Stromal cell of bone marrow (primary cell): ENCODE data around the gene S100A1.
"Not testable (repeated sequence)": the region's sequence is repeated elsewhere in the genome, so short reads cannot be mapped to it uniquely, and the experiment has no call there.

Source experiments
- DNase-seq: peaks from one replicate; pipeline ENCODE4 v3.0.0-alpha.2; 2012; ENCODE audit warnings: low read depth

Gene S100A1

DNA sequence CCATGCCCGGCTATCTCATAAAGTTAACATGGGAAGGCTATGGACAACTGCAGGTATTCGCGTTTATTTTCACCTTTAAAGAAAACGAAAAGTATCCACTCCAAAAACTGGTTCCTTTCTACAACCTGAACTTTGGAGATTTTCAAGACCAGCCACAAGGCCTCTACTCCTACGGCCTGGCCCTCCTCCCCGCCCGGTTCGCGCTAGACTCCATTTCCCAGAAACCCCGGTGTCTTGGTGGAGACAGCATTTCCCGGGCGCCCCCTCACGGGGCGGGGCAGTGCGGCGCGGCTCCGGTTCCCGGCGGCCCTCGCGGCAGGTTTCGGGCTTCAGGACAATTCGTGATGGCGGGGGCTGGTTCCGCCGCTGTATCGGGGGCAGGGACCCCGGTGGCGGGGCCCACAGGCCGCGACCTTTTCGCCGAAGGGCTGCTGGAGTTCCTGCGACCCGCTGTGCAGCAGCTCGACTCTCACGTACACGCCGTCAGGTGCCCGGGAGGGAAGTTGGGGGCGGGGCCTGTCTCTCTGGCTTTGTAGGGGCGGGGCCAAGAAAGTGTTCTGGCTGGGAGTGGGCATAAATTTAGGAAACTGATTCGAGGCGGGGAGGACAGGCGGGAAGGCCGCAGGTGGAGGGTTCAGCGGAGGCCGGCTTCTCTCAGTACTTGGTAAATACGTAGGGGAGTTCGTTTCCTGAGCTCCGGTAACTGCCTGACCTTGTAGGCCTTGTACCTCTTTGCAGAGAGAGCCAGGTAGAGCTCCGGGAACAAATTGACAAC is 30.4 kb downstream of the S100A1 start, which contains the start of gene SNAPIN:
TSS of gene SNAPIN (plus strand) at position 304 of the 775 bp plus-strand sequence. CDS start at position 345, 41 bp downstream.
- DNase-seq: peak; percentile 88

- no peak for DNase-seq
These were observed 30.9 kb downstream of the S100A1 start for GRCh38 chr1:153659175-153659534.

GRCh38 chr1:153659656-153660055 is 31.4 kb downstream of the S100A1 start:
- no peak for DNase-seq

DNA sequence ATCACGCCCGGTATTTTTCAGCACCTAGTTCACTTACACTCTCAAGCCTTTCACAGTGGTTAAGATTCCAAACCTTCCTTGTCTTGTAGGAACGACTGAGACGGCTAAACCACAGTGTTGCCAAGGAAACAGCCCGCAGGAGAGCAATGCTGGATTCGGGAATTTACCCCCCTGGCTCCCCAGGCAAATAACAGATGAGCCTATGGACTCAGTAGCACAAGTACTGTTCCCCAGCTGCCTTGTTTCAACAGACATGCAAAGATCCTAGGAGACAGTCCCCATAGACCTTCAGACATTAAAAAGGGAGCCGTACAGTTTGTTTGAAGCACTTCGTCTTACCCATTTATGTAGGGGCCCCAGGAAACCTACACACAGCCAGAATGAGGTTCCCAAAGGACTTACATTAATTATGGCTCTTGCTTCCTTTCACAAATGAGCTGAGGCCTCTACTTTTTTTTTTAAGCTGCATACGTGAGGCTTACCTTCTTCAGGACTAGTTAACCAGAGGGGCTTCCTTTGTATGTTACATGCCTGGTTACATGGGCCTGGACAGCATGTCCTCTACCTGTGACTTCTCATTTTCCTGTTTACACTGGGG is 33.0 kb downstream of the S100A1 start:
- DNase-seq: no peak

DNA sequence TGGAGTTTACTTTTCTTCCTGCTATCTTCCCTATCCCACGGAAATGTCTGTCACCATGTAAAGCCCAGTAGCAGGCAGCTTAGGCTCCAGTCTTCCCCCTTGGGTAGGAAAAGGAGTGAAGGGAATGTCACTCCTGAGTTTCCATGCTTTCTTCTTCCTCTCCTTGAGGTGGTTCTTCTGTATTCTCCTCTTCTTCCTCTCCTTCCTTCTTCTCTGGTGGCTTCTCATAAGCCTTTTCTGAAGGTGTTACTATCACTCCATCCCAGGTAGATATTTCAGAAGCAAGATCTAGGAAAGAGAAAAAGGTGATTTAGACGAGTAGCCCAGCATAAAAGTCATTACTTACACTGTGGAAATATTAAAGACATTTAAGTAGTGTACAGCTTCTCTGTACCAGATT is 34.0 kb downstream of the S100A1 start:
- no peak for DNase-seq

DNA sequence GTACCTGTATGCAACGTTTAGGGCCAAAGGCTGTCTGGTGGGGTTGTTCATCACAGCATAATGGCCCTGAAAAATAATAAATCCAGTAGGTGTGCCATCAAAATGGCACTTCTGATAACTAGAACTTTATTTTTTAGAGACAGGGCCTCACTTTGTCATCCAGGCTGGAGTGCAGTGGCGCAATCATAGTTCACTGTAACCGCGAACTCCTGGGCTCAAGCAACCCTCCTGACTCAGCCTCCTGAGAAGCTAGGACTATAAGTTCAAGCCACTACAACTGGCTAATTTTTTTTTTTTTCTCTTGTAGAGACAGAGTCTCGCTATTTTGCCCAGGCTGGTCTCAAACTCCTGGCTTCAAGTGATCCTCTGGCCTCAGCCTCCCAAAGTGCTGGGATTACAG is 35.0 kb downstream of the S100A1 start:
- DNase-seq: no peak

DNA sequence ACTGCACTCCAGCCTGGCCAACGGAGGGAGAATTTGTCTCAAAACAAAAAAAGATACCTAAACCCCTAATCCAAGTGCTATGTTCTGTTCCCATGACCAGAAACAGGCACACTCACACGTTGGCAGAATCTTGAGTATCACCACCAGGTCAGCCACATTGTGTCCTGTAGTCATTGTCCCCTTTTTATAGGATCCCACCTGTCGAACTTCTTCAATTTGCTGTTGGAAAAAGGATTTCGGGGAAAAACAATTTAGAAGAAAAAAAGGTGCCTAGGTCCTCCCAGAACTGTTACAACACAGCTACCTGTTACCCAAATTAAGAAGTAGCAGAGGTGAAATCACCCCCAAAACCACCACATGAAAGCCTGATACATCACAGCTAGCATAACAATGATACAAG is 39.2 kb downstream of the S100A1 start:
- no peak for DNase-seq

DNA sequence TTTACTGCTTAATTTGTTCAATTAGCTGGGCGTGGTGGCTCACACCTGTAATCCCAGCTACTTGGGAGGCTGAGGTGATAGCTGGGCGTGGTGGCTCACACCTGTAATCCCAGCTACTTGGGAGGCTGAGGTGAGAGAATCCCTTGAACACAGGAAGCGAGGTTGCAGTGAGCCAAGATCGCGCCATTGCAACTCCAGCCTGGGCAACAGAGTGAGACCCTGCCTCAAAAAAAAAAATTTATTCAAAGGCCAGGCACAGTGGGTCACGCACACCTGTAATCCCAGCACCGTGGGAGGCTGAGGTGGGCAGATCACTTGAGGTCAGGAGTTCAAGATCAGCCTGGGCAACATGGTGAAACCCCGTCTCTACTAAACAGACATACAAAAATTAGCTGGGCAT is 40.4 kb downstream of the S100A1 start:
- not testable (repeated sequence) for DNase-seq

- no peak for DNase-seq
These were observed 41.4 kb downstream of the S100A1 start for GRCh38 chr1:153669606-153670005.

GRCh38 chr1:153670257-153670858 is 42.1 kb downstream of the S100A1 start:
- no peak for DNase-seq

GRCh38 chr1:153670859-153671627 is 42.8 kb downstream of the S100A1 start, which contains the start of gene ILF2:
Gene ILF2 (minus strand): TSS chr1:153670993. CDS start chr1:153670922, 71 bp downstream.
- peak; percentile 99 for DNase-seq

- not testable (repeated sequence) for DNase-seq
These were observed 43.6 kb downstream of the S100A1 start for GRCh38 chr1:153671628-153672353.

DNA sequence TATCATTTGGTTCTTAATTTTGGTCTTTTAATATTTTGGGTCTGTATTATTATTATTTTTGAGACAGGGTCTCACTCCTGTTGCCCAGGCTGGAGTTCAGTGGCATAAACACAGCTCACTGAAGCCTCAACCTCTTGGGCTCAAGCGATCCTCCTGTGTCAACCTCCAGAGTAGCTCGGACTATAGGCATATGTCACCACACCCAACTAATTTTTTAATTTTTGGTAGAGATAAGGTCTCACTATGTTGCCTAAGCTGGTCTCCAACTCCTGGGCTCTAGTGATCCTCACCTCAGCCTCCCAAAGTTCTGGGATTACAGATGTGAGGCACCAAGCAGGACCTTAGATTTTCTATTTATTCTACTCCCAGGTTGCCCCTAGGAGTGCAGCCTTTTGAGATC is 45.3 kb downstream of the S100A1 start:
- DNase-seq: no peak

DNA sequence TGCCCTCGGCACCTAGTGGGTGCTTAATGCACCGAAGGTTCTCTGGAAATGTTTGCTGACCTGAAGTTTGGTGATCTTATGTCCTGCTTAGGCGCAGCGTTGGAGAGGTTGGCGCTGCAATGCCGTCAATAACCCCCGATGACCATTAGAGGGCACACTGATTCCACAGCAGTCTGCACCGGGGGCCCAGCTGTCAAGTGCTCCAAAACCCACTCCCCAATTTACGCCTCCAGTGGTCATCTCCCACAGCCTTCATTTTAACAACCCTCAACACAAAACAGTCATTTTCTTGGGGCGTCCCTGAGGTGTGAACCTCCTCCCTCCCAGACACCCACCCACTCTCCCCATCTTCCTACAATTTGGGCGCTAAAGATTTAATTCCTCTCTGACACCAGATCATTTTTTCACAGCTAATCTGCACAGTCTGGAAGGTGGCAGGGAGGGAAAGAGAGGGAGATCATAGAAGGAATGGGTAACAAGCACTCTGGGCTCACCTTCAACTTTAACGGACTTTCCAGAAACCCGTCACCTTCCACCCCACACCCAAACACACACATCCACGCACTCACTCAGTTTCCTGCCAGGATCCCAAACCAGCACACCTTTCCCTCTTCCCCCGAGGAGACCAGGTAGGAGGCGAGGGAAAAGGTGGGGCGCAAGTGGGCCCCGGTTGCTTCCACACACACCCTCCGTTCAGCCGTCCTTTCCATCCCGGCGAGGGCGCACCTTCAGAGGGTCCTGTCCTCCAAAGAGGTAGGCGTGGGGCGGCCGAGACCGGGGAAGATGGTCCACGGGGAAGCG is 49.7 kb downstream of the S100A1 start:
- no peak for DNase-seq

- no peak for DNase-seq
These were observed 50.5 kb downstream of the S100A1 start, which contains the start of gene NPR1 for GRCh38 chr1:153678519-153679336. Gene NPR1 (plus strand): TSS chr1:153678688. CDS start chr1:153679109, 421 bp downstream.

DNA sequence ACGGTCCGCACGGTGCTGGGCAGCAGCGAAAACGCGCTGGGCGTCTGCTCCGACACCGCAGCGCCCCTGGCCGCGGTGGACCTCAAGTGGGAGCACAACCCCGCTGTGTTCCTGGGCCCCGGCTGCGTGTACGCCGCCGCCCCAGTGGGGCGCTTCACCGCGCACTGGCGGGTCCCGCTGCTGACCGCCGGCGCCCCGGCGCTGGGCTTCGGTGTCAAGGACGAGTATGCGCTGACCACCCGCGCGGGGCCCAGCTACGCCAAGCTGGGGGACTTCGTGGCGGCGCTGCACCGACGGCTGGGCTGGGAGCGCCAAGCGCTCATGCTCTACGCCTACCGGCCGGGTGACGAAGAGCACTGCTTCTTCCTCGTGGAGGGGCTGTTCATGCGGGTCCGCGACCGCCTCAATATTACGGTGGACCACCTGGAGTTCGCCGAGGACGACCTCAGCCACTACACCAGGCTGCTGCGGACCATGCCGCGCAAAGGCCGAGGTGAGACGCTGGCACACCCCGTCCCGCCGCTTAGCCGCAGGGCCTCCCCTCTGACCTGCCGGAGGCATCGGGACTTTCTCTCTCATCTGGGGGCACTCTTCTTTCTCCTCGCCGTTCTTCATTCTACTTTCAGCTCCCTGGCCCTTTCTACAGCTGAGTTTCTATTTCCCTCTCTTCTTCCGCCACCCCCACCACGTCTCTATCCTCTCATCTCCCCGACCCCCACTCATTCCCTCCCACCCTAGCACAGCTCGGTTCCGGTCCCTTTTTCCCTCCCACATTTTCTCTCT is 51.3 kb downstream of the S100A1 start:
- no peak for DNase-seq

- no peak for DNase-seq
These were observed 51.8 kb downstream of the S100A1 start for GRCh38 chr1:153680120-153680403.
